CD14-positive monocyte (primary cell): Measurements from ENCODE around the gene CFAP53. TPM values are rescaled to one million over a fixed set of nuclear protein-coding genes. Genes with fewer than 3 reads are reported as not detected.
A peak's percentile ranks its signal among the peaks of the same experiment; 100 is the strongest.

Source experiments
- DNase-seq, 3 donors: peaks; one replicate each; pipeline ENCODE4 v3.0.0-alpha.2; 2011 to 2022
- H2AFZ ChIP-seq: 2 replicates; pipeline ENCODE4 v1.6.0; 2012; ENCODE audit warnings: mild to moderate bottlenecking, low read depth, low read length, inconsistent platforms; ENCODE audit not compliant: insufficient read depth, poor library complexity, severe bottlenecking
- H3K27ac ChIP-seq, 2 donors: 1 replicate in 1 of 2; 2 replicates in 1 of 2; pipeline ENCODE4 v1.5.1; 2012 to 2013; ENCODE audit warnings: low read length in 2 of 2, control low read depth in 1 of 2, inconsistent platforms in 1 of 2, low read depth in 1 of 2, mild to moderate bottlenecking in 1 of 2
- H3K27me3 ChIP-seq, 2 donors: one replicate each; pipeline versions ENCODE4 v1.6.0 to v1.6.1; 2011 to 2013; ENCODE audit warnings: low read length in 2 of 2; ENCODE audit not compliant: control insufficient read depth in 2 of 2, insufficient read depth in 2 of 2
- H3K36me3 ChIP-seq, 2 donors: replicated peaks in 1 of 2; 1 replicate in 1 of 2; 2 replicates in 1 of 2; pipeline versions ENCODE4 v1.5.1 to v1.6.1; 2012 to 2013; ENCODE audit warnings: low read length in 2 of 2, control low read depth in 1 of 2, inconsistent platforms in 1 of 2, mild to moderate bottlenecking in 1 of 2; ENCODE audit not compliant: insufficient read depth in 2 of 2, control insufficient read depth in 1 of 2
- H3K4me1 ChIP-seq, 2 donors: 1 replicate in 1 of 2; 2 replicates in 1 of 2; pipeline versions ENCODE4 v1.5.1 to v1.6.1; 2012 to 2013; ENCODE audit warnings: low read length in 2 of 2, control low read depth in 1 of 2, inconsistent platforms in 1 of 2, mild to moderate bottlenecking in 1 of 2, moderate library complexity in 1 of 2; ENCODE audit not compliant: insufficient read depth in 2 of 2, control insufficient read depth in 1 of 2
- H3K4me2 ChIP-seq: replicated peaks from 2 replicates; pipeline ENCODE3; 2012; ENCODE audit warnings: low read length, moderate library complexity, mild to moderate bottlenecking; ENCODE audit not compliant: poor library complexity, severe bottlenecking; ENCODE audit errors: extremely low read depth
- H3K4me3 ChIP-seq, 3 experiments: fragments of 200-600 bp in 1 of 3; sonication (generic) in 1 of 3; replicated peaks in 1 of 3; 1 replicate in 2 of 3; 2 replicates in 1 of 3; pipeline ENCODE4 v1.5.1; 2011 to 2013; ENCODE audit warnings: low read length in 3 of 3, mild to moderate bottlenecking in 3 of 3, control low read depth in 2 of 3, low read depth in 2 of 3, inconsistent platforms in 1 of 3, moderate library complexity in 1 of 3
- H3K79me2 ChIP-seq: 2 replicates; pipeline ENCODE4 v1.6.0; 2012; ENCODE audit warnings: mild to moderate bottlenecking, control low read depth, inconsistent platforms, low read length, moderate library complexity; ENCODE audit not compliant: insufficient read depth
- H3K9ac ChIP-seq: 2 replicates; pipeline ENCODE4 v1.6.0; 2017; ENCODE audit warnings: low read length, mild to moderate bottlenecking; ENCODE audit not compliant: insufficient read depth, poor library complexity, severe bottlenecking
- H3K9me3 ChIP-seq, 2 donors: replicated peaks in 1 of 2; 1 replicate in 1 of 2; 2 replicates in 1 of 2; pipeline versions ENCODE4 v1.5.1 to v1.6.1; 2012 to 2013; ENCODE audit warnings: low read length in 2 of 2, control low read depth in 1 of 2; ENCODE audit not compliant: control insufficient read depth in 1 of 2, insufficient read depth in 1 of 2
- H4K20me1 ChIP-seq: 2 replicates; pipeline ENCODE4 v1.6.0; 2012; ENCODE audit warnings: mild to moderate bottlenecking, low read length, control low read depth, moderate library complexity; ENCODE audit not compliant: insufficient read depth
- H3K27ac Mint-ChIP-seq, 7 donors: one replicate each; pipeline ENCODE4 v1.8.0; 2020; ENCODE audit warnings: mild to moderate bottlenecking in 7 of 7, mixed read lengths in 7 of 7, moderate library complexity in 6 of 7, inconsistent platforms in 2 of 7
- H3K27me3 Mint-ChIP-seq, 3 donors: one replicate each; pipeline ENCODE4 v1.8.0; 2021 to 2022; ENCODE audit warnings: low read depth in 3 of 3, mild to moderate bottlenecking in 3 of 3, mixed read lengths in 3 of 3, moderate library complexity in 3 of 3, inconsistent platforms in 1 of 3
- H3K36me3 Mint-ChIP-seq, 2 donors: one replicate each; pipeline ENCODE4 v1.8.0; 2020; ENCODE audit warnings: mixed read lengths in 2 of 2, inconsistent platforms in 1 of 2, mild to moderate bottlenecking in 1 of 2
- H3K4me1 Mint-ChIP-seq: one replicate; pipeline ENCODE4 v1.8.0; 2020; ENCODE audit warnings: mild to moderate bottlenecking, mixed read lengths
- H3K4me3 Mint-ChIP-seq, 2 donors: one replicate each; pipeline ENCODE4 v1.8.0; 2020; ENCODE audit warnings: mild to moderate bottlenecking in 2 of 2, mixed read lengths in 2 of 2, moderate library complexity in 1 of 2
- H3K9me3 Mint-ChIP-seq, 7 donors: one replicate each; pipeline ENCODE4 v1.8.0; 2020 to 2022; ENCODE audit warnings: mixed read lengths in 7 of 7, mild to moderate bottlenecking in 6 of 7, moderate library complexity in 6 of 7, inconsistent platforms in 2 of 7
- CTCF ChIP-seq: fragments of 200-600 bp; IDR thresholded peaks from one replicate; pipeline ENCODE4 v1.8.0; 2022; ENCODE audit warnings: antibody characterized with exemption, mild to moderate bottlenecking
- WGBS: methylation state at CpG from one replicate; pipeline ENCODE4 v1.1.5; 2013; ENCODE audit warnings: missing lambda C conversion rate; ENCODE audit not compliant: insufficient coverage; 5-methylcytosine and 5-hydroxymethylcytosine counted together
- intact Hi-C, 2 donors: fragments of 100-400 bp; cut with micrococcal nuclease; formaldehyde crosslinking; loops; one replicate each; pipeline versions ENCODE4 v1.15.0 to v1.15.1; 2023
- polyA plus RNA-seq, 3 donors: library from polyadenylated mRNA; depleted of rRNA in 1 of 3; unstranded in 2 of 3; stranded (reverse) in 1 of 3; fragments of 300-500 nt in 2 of 3; fragments of >200 nt in 1 of 3; fragmentation: Illumina TruSeq in 2 of 3; gene quantifications; 1 replicate in 2 of 3; 2 replicates in 1 of 3; pipeline ENCODE4 v1.2.3, GENCODE V29; 2012 to 2021

CFAP53 gene
- polyA plus RNA-seq, 3 donors = 0.08 to 0.14 TPM; not detected in 1

GRCh38 chr18:50277942-50278341, 11.6 kb upstream of the CFAP53 start:
- Histone ChIP-seq H3K79me2 (peaks cover 36% of the 10 kb centered on the region), H3K27ac (no peak overlapping the region), H3K9me3 (no peaks in the 10 kb centered on the region), H3K36me3 (peaks cover 56 to 76% of the 10 kb centered on the region in 2 donors), H2AFZ (no peak overlapping the region), H3K27me3 (no peaks in the 10 kb centered on the region), H3K4me3 (no peak overlapping the region), H3K4me1 (peaks cover 19 to 25% of the 10 kb centered on the region in 2 donors), H3K4me2 (no peak overlapping the region), H4K20me1 (no peaks in the 10 kb centered on the region), H3K9ac (no peak overlapping the region)
- Mint-ChIP-seq H3K27me3 (no peaks in the 10 kb centered on the region), H3K9me3 (peaks cover 0 to 2% (median 0%) of the 10 kb centered on the region in 7 donors), H3K36me3 (peaks cover 58 to 61% of the 10 kb centered on the region in 2 donors), H3K27ac (no peak overlapping the region), H3K4me3 (no peak overlapping the region), H3K4me1 (peaks cover 24% of the 10 kb centered on the region)
- intact Hi-C loops = no loop called here
- TF ChIP-seq CTCF = no peak
- no peak for DNase-seq
- WGBS = 100% methylated on average over 1 of the region's 6 CpGs

- peaks cover 20% of the 10 kb centered on the region for H3K4me1 Mint-ChIP-seq
- Histone ChIP-seq H3K4me1 (peaks cover 13 to 21% of the 10 kb centered on the region in 2 donors), H3K9ac (no peak overlapping the region), H4K20me1 (no peaks in the 10 kb centered on the region), H3K4me3 (no peak overlapping the region), H3K36me3 (peaks cover 65 to 83% of the 10 kb centered on the region in 2 donors), H3K27me3 (no peaks in the 10 kb centered on the region), H3K4me2 (no peak overlapping the region), H2AFZ (no peak overlapping the region), H3K27ac (no peak overlapping the region), H3K79me2 (peaks cover 36% of the 10 kb centered on the region), H3K9me3 (no peaks in the 10 kb centered on the region)
- peak overlapping the region in 5 of 7 donors; percentile 0 to 66 (median 50) for H3K27ac Mint-ChIP-seq
- no CpG with 5 or more reads among the region's 4 CpGs for WGBS
- DNase-seq = no peak
- no peaks in the 10 kb centered on the region for H3K27me3 Mint-ChIP-seq
- no peak overlapping the region for H3K4me3 Mint-ChIP-seq
- intact Hi-C loops = no loop called here
- H3K9me3 Mint-ChIP-seq = peaks cover 0 to 2% (median 0%) of the 10 kb centered on the region in 7 donors
- H3K36me3 Mint-ChIP-seq = peaks cover 63 to 67% of the 10 kb centered on the region in 2 donors
- no peak for TF ChIP-seq CTCF
These were observed 10.2 kb upstream of the CFAP53 start for GRCh38 chr18:50276452-50276851.
